ENCODE results near the gene SEC14L3.

Gene SEC14L3

DNA sequence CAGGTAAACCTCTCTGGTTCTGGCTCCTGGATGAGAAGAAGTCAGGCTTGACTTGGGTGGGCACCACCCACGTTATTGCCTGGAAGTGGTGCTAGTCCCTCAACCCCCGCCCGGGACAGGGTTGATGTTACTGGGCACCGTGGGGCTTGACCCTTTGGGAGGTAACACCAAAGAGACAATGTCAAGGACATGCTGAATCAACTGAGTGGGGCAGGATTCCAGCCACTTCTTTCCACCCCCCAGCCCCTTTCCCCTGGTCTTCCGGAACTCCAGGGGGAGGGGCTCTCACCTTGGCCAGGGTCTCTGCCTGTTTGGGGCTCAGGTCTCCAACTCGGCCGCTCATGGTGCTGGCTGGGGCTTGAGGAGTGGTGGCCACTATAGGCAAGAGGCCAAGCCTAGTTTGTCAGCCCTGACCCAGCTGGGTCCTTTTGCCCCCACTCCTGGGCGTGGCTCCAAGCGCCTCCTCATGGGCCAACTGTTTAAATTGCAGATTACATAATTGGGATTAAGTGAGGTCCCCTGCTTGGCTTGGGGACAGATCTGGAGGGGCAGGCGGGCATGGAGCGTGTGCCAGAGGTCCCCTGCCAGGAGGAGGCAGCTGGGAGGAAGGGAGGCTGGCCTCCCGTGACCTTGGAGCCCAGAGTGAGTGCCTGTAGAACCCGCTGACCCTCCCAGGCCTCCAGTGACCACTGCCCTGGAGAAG lies at the start of gene SEC14L3:
TSS of gene SEC14L3 (minus strand) at position 402 of the 703 bp plus-strand sequence. CDS start at position 343, 59 bp downstream.
- no peak for DNase-seq (ENCODE audit: low read depth in 3 of 3)

DNA sequence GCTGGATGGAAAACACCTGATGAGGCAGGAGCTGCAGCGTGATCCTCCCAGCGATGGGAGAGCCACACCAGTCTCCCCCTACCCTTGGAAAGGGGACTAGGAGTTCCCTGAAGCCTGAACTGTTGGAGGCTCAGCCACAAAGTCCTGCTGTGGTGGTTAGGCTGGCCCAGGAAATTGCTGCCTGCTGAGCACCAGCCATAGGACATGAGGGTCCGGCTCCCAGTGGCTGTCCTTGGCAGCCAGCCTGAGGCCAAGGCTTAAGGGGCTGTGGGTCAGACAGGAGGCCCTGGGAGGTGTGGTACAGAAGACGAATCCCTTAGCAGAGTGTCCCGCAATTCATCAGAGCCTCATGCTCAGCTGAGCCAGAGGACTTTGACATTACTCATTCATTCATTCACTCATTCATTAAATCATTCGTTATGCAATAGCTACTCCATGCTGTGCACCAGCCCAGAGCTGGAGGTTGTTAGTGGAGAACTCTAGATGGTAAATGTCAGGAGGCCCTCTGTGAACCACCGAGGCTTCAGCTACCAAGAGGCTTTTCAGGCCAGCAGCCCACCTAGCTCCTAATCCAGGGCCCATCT lies 48.1 kb upstream of the SEC14L3 start:
- DNase-seq (ENCODE audit: low read depth in 3 of 3), result no peak

DNA sequence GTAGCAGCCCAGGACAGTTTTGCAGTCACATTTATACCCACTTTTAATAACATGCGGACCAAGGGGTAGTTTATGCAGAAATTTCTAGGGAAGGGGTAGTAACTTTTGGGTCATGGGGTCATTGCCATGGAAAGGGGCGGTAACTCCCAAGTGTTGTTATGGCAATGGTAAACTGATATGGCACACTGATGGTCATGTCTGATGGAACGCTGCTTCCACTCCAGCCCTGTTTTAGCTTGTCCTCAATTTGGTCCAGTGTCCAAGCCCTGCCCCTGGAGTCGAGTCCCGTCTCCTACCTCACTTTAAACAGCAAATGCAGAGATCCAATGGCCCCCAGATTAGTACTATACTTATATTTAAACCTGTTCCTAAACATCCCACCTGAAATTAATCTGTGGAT lies 44.9 kb upstream of the SEC14L3 start:
- no peak for DNase-seq (ENCODE audit: low read depth in 3 of 3)

DNA sequence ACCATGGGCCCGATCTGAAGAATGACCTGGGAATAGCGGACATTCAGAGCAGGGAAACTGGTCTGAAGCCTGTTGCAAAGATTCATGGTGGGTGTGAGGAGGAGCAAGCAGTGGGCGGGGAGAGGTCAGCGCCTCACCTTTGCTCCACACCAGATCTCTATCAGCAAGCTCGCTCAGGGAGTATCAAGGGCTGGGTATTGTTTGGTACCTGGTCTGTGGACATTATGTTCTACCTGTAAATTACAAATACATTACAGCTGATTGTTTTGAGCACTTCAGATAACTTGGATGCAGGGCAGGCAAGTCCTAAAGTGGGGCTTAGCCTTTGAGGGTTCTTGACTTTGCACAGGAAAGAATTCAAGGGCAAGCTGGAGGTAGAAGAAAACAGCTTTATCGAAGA lies 44.5 kb upstream of the SEC14L3 start:
- DNase-seq (ENCODE audit: low read depth in 3 of 3), result no peak

DNA sequence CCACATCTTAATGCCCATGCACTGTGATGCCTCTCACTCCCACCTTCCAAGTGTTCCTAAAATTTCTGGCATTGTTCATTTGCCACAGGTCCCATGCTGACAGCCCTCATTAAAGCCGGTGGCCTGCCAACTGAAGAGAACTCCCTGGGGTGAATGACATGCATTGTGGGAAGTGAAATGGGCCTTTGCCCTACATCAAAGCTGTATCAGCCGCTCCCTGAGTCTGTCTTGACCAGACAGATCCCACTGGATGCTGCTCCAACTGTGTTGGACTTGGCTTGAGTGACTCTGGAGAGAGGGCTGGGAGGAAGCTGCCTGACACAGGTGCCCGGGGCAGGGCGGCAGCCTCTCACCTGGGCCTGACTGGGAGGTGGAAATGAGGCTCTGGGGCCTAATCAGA lies 42.4 kb upstream of the SEC14L3 start:
- no peak for DNase-seq (ENCODE audit: low read depth in 3 of 3)

DNA sequence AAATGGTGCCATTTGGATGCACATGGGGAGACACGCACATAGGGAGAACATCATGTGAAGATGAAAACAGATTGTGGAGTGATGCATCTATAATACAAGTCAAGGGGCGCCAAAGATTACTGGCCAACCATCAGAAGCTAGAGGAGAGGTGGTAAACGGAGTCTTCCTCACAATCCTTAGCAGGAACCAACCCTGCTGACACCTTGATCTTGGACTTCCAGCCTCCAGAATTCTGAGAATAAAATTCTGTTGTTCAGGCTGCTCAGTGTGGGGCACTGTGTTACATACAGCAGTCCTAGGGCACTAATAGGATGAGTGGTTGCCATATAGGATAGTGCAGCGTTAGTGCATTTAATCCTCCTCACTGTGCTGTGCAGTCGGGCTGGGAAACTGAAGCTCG lies 41.6 kb upstream of the SEC14L3 start:
- DNase-seq (ENCODE audit: low read depth in 3 of 3), result no peak

DNA sequence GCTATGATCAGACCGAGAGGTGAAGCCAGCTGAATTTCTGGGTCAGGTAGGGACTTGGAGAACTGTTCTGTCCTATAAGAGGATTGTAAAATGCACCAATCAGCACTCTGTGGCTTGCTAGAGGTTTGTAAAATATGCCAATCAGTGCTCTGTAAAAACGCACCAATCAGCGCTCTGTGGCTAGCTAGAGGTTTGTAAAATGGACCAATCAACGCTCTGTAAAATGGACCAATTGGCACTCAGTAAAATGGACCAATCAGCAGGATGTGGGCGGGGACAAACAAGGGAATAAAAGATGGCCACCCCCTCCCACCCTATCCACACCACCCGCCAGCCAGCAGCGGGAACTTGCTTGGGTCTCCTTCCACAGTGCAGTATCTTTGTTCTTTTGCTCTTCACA lies 40.1 kb upstream of the SEC14L3 start:
- DNase-seq (ENCODE audit: low read depth in 3 of 3), result no peak

DNA sequence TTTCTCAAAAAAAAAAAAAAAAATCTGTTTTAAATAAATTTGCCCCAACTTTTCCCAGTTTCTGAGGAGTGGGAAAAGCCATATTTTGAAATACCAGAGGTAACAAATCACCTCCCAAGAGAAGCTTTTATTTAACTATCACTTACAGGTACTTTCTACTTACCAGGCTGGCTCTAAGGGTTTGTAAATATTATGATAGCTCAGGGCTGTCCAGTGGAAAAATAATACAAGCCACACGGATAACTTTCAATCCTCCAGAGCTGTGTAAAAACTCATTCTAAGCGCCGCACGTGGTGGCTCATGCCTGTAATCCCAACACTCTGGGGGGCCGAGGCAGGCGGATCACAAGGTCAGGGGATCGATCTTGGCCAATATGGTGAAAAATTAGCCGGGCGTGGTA lies 39.3 kb upstream of the SEC14L3 start:
- DNase-seq (ENCODE audit: low read depth in 3 of 3), result no peak

DNA sequence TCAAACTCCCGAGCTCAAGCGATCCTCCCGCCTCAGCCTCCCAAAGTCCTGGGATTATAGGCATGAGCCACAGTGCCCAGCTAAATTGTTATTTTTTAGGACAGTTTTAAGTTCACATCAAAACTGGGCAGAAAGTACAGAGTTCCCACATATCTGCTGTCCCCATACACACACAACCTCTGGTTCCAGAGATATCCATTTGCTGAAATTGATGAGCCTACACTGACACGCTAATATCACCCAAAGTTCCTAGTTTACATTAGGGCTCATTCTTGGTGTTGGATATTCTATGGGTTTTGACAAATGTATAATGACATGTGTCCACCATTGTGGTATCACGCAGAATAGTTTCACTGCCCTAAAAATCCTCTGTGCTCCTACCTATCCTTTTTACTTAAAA lies 36.4 kb upstream of the SEC14L3 start:
- no peak for DNase-seq (ENCODE audit: low read depth in 3 of 3)

DNA sequence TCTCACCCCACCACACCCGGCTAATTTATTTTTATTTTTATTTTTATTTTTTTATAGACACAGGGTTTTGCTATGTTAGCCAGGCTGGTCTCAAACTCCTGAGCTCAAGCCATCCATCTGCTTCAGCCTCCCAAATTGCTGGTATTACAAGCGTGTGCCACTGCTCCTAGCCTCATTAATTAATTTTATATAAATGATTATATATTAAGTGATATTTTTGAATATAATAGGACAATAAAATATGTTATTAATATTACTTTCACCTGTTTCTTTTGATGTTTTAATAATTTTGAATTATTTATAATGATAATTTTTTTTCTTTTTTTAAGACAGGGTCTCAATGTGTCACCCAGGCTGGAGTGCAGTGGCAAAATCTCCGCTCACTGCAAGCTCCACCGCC lies 35.9 kb upstream of the SEC14L3 start:
- no peak for DNase-seq (ENCODE audit: low read depth in 3 of 3)

DNA sequence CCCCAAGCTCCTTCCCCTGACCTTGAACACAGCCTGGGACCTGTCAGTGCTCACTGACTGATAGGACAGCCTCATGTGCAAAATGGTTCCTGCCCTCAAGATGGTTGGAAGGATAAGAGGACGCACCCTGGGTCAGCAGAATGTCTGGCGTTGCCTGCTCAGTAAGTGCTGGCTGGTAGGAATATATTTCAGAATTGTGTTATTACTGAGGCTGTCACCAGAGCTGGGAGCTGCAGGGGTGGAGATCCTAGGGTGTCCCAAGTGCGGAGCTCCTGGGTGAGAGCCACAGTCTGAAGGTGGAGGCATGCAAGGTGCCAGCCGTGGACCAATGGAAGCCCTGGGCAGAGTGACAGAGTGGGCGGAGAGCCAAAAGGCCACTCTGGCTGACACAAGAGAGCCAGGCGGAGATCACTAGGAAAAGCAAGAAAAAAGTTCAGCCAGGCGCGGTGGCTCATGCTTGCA lies 34.7 kb upstream of the SEC14L3 start:
- no peak for DNase-seq (ENCODE audit: low read depth in 3 of 3)

DNA sequence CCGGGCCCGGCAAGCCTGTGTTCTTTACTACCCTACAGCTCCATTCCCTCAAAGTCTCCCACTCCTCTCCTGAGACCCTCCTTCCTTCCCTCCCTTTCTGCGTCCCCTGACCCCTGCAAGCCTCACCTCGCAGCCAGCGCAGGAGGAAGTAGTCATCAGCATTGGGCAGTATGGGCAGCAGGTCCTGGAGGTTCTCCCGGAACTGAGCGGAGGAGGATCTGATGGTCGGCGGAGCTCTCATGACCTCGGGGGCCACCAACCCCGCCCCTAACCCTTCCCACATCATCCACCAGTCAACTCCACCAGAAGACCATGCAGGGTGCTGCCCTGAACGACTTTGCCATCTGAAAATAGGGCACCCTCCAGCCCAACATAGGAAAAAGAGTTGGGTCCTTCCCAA lies 31.7 kb upstream of the SEC14L3 start:
- no peak for DNase-seq (ENCODE audit: low read depth in 3 of 3)

DNA sequence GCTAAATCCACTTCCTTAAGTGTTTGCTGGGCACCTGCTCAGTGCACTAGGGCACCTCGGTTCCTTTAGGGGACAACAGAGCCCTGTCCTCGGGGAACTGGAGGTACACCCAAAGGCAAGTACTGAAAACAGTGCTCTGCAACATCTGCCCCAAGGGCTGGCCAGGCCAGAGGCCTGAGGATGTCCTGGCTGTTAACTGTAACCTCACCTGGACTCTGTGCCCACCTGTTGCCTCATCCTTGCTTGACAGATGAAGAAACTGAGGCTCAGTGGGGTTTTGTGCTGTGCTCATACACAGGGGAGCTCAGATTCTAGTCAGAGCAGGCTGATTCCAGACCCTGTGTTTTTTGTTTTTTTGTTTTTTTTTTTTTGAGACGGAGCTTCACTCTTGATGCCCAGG lies 31.1 kb upstream of the SEC14L3 start:
- DNase-seq (ENCODE audit: low read depth in 3 of 3), result no peak

DNA sequence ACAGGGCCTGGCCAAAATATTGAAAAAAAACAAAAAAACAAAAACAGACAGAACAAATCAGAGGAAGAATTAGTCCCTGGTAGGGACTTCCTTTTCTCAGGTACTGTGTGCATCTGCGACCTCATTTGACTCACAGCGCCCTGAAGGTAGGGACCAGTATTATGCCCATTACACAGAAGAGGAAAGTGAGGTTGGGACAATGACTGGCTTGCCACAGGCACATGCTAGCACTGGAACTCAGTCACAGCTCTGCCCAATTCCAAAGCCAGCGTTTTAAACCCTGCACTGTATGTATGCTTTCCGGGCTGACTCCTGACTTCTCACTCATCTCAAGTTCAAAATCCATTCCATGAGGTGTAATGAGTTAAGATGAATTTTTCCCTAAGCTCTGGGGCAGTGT lies 30.3 kb upstream of the SEC14L3 start:
- no peak for DNase-seq (ENCODE audit: low read depth in 3 of 3)

DNA sequence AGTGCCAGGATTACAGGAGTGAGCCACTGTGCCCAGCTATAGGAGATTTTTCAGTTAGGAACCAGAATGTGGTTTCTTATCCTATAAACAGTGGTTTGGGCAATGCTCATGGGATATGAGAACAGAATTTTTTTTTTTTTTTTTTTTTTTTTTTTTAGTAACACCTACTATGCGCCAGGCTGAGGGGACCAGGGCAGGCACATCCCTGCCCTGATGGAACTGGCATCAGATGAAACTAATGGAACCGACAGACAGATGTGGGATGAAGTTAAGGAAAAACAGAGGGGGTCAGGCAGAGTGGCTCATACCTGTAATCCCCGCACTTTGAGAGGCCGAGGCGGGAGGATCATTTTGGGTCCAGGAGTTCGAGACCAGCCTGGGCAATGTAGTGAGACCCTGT lies 28.8 kb upstream of the SEC14L3 start:
- no peak for DNase-seq (ENCODE audit: low read depth in 3 of 3)

DNA sequence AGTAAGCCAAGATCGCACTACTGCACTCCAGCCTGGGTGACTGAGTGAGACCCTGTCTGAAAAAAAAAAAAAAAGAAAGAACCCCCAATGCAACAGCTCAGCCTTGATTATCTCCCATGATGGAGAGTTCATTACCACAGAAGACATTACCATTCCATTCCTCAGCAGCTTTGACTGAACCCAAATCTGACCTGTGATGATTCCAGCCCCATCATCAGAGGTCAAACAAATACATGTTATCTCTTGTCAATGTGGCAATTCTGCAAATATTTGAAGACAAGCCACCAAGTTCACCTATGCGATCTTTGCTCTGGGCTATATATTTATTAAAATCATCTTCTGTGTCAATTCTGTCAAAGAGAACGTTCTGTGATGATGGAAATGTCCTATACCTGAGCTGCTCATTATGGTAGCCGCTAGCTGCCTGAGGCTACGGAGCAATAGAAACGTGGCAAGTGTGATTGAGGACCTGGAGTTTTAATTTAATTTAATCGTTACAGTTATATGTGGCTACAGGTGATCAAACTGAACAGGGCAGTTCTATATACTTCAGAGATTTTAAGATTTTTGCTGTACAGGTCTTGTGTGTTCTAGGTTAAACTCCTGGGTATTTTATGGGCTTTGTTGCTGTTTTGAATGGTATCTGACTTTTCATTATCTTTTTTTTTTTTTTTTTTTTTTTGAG lies 25.8 kb upstream of the SEC14L3 start:
- DNase-seq (ENCODE audit: low read depth in 3 of 3), result no peak

DNA sequence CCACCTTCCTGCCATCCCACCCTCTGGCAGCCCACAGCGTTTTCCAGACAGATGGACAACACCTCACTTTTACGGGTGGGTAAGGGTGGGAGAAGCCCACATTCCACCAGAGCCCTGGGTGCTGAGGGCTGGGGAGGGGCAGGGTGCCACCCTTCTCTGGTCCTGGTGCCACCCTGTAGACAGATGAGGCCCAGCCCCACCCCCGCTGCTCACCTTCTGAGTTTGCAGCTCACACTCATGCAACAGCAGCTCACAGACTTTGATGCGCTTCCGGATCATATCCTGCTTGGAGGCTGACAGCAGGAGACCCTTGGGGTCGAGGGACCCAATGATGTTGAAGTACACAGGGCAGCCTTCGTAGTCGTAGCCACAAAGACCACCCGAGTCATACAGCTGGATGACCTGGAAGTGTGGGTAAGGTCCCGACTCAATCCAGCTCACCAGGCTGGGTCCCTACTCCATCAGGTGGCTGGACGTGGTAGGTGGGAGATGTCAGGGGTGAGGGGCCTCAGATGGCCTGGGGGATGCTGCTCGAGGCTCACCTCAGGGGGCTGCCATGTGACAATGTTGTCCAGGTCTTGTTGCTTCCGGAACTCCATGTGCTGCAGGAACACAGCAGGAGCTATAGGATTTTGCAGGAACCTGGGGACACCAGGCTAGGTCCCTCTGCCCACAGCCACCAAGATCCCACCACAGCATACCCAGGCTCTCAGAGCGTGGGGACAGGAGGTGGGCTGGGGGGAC lies 23.4 kb upstream of the SEC14L3 start:
- DNase-seq (ENCODE audit: low read depth in 3 of 3), result no peak

DNA sequence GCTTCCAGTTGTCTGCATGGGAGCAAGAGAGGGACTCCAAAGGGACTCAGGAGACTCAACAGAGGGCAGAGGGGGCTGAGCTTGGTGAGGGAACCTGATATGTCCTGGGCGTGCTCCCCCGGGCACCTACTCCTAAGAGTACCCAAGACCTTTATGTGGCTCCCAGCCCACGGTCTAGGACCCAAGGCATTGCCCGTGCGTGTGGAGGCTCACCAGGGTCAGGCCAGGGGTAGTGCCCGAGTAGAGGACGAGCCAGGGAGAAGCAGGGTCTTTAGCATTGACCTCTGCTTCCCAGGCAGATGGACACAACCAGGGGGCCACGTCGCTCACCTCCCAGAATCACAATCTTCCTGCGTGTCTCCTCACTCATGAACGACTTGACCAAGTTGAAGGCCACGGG lies 20.3 kb upstream of the SEC14L3 start:
- no peak for DNase-seq (ENCODE audit: low read depth in 3 of 3)

DNA sequence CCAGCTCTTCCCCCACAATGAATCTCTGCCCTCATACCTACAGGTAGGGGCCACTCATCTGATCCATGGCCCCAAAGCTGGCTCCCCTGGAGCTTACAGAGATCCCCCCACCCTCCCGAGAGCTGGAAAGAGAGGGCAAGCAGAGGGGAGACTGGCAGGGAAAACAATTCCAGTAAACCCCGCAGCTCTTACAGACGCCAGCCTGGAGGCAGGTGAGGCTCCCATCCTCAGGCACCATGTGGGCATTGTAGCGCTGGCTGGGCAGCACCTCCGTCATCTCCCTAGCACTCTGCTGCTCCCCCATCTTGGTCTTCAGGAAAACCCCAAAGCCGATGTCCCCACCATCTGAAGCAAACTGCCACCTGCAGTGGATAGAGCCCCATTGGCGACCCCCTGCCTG lies 19.6 kb upstream of the SEC14L3 start:
- no peak for DNase-seq (ENCODE audit: low read depth in 3 of 3)

DNA sequence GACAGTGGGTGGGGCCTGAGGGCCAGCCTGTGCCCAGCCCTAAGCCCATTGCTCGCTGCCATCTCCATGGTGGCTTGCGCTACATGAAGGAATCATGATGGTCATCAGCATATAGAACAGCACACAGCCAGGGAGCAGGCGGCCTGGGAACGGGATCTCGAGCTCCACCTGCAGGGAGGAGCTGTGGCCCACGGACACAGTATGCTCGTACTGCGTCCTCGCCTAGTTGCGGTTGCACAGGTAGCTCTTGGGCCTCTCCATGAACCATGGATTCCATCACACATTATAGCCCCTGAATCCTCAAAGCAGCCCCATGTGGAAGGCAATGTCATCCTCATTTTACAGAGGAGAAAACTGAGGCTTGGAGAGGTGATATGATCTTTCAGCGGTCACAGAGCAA lies 18.6 kb upstream of the SEC14L3 start:
- DNase-seq (ENCODE audit: low read depth in 3 of 3), result no peak

DNA sequence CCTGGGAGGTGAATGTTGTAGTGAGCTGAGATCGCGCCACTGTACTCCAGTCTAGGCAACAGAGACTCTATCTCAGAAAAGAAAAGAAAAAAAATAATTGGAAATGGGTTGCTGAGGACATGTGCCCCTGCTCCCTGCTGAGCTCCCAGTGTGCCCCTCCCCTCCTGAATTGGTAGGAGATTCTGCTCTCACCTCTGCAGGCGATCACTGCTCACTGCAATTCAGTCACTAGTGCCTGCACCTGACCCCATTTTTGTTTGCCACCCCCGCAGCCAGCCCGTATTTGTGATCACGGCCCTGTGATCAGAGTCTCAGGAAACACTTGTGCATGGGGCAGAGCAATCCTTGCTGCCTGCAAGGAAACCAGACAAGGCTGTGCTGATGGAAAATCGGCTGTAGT lies 16.3 kb upstream of the SEC14L3 start:
- DNase-seq (ENCODE audit: low read depth in 3 of 3), result no peak

DNA sequence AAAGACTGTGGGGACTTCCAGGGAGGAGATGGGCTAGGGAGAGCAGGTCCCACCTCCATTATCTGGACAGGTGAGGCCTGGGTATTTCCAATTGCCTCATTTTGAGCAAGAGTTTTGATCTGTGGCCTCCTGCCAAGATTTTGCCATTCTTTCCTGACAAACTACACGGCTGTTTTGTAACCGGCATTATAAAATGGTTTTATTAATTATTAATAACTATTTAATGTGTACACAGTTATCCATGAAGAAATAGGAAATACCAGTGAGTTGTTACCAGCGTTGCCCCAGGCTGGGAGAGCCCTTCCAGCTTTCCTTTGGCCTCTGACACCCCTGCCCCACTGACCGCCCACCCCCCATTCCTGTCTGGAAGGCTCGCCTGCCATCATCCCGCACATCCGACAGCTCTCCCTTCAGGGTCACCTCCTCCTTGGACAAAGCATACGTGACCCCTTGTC lies 14.9 kb upstream of the SEC14L3 start:
- DNase-seq (ENCODE audit: low read depth in 3 of 3), result no peak

Data from stimulated activated CD4-positive, alpha-beta T cell treated with anti-CD3 and anti-CD28 coated beads, TNF-alpha, amount 100 ng/mL, for 24 hours (primary cell).